Activated T-cell treated with anti-CD3 and anti-CD28 coated beads, Interleukin-2, amount 50 U/mL, for 24 hours (primary cell): ENCODE results near the gene OPHN1.

Experiments used
- DNase-seq: peaks from one replicate; pipeline ENCODE4 v3.0.0-alpha.2; 2020
- H3K27ac Mint-ChIP-seq: 2 replicates; pipeline ENCODE4 v1.8.0; 2020; ENCODE audit warnings: mild to moderate bottlenecking, mixed read lengths
- H3K27me3 Mint-ChIP-seq: 2 replicates; pipeline ENCODE4 v1.8.0; 2020; ENCODE audit warnings: mixed read lengths
- H3K36me3 Mint-ChIP-seq: 2 replicates; pipeline ENCODE4 v1.8.0; 2020; ENCODE audit warnings: low read depth, mixed read lengths
- H3K4me1 Mint-ChIP-seq: 2 replicates; pipeline ENCODE4 v1.8.0; 2020; ENCODE audit warnings: low read depth, mixed read lengths
- H3K4me3 Mint-ChIP-seq: 2 replicates; pipeline ENCODE4 v1.8.0; 2020; ENCODE audit warnings: mild to moderate bottlenecking, moderate library complexity, mixed read lengths
- H3K9me3 Mint-ChIP-seq: 2 replicates; pipeline ENCODE4 v1.8.0; 2020; ENCODE audit warnings: mixed read lengths

The OPHN1 gene

DNA sequence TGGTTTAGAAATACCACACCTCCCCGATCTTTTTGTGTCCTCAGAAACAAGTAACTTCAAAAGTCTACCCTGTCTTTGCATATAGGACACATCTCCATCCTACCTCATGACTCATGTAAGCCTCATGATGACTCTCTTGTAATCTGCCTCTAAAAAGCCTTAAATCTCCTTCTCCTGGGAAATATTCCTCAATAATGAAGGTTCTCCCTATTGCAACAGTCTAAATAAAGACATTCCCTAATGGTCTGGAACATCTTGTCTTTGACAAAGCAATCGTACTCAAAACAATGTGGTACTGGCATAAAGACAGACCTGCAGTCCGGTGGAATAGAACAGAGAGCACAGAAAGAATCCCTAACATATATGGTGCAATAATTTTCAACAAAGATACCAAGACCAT is 257.7 kb downstream of the OPHN1 start:
- DNase-seq: no peak
- no peak overlapping the region for H3K4me3 Mint-ChIP-seq
- peaks cover 3% of the 10 kb centered on the region for H3K9me3 Mint-ChIP-seq
- peaks cover 11% of the 10 kb centered on the region for H3K4me1 Mint-ChIP-seq
- no peaks in the 10 kb centered on the region for H3K36me3 Mint-ChIP-seq
- no peak overlapping the region for H3K27ac Mint-ChIP-seq
- peaks cover 19% of the 10 kb centered on the region for H3K27me3 Mint-ChIP-seq

DNA sequence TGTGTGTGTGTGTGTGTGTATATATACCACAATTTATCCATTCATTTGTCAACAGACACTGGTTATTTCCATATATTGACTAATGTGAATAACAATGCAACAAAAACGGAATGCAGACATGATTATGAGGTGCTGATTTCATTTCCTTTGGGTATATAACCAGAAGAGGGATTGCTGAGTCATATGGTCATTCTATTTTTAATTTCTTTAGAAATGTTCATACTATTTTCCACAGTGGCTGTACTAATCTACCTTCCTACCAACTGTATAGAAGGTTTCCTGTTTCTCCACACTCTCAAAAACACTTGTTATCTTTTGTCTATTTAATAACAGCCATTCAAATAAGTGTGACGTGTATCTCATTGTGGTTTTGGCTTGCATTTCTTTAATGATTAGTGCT is 269.9 kb downstream of the OPHN1 start:
- no peak for DNase-seq
- no peak overlapping the region for H3K27ac Mint-ChIP-seq
- H3K27me3 Mint-ChIP-seq: peaks cover 38% of the 10 kb centered on the region
- H3K9me3 Mint-ChIP-seq: no peaks in the 10 kb centered on the region
- H3K36me3 Mint-ChIP-seq: no peaks in the 10 kb centered on the region
- H3K4me1 Mint-ChIP-seq: peaks cover 7% of the 10 kb centered on the region
- H3K4me3 Mint-ChIP-seq: no peak overlapping the region

DNA sequence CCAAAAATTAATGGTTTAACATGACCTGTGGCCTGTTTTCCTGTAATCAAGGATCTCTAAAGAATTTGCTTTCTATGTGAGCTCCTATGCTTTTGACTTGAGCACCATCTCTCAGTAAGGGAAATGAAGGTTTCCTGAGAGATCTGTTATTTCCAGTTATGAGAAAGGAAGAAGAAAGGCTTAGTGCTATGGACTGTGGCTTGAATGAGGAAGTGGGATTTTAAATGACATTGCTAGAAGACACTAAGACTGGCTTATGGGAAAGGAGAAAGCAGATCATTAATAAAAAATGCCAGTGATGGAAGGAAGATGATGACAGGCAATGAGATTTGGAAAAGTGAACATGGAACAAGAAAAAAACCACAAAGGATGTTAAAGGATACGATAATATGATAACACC is 285.4 kb downstream of the OPHN1 start:
- Mint-ChIP-seq H3K4me1 (no peaks in the 10 kb centered on the region), H3K27ac (no peak overlapping the region), H3K9me3 (no peaks in the 10 kb centered on the region), H3K36me3 (no peaks in the 10 kb centered on the region), H3K4me3 (no peak overlapping the region), H3K27me3 (peaks cover 22% of the 10 kb centered on the region)
- DNase-seq: no peak

DNA sequence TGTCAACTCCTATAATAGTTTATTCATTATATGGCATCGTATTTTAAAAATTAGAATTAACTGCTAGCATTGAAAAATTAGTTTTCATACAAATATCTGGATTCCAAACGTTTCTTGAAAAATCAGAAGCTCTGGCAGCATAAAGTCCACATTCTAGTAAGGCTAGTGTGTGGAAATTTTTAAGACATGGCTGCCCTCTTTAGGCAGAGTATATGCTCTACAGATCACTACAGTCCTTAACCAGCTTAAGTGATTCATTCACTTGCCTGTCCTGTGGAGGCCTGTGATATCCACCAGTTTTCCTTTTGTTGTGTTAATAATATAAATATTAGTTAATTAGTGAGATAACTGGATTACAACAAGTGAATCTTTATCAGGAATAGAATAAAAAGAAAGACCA is 287.2 kb downstream of the OPHN1 start:
- no peak overlapping the region for H3K4me3 Mint-ChIP-seq
- no peaks in the 10 kb centered on the region for H3K4me1 Mint-ChIP-seq
- no peak overlapping the region for H3K27ac Mint-ChIP-seq
- no peaks in the 10 kb centered on the region for H3K9me3 Mint-ChIP-seq
- no peak for DNase-seq
- H3K36me3 Mint-ChIP-seq: no peaks in the 10 kb centered on the region
- peaks cover 13% of the 10 kb centered on the region for H3K27me3 Mint-ChIP-seq

DNA sequence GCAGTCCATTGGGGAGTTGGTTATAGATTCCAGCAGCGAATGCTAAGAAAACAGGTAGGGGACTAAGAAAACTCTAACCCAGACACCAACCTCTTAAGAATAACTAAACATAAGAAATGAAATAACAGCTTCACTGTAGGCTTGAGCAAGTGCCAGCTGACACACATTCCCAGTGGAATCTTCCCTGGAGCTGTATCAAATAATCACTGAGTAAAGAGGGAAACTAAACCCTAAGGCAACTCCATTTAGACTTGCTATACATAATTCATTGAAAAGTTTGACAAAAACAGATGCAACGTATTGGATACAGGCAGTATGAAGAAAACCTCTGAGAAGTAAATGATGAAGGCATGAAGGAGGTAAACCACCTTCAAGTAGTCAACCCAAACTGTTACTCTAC is 293.5 kb downstream of the OPHN1 start:
- Mint-ChIP-seq H3K27ac (no peak overlapping the region), H3K4me1 (no peaks in the 10 kb centered on the region), H3K9me3 (no peaks in the 10 kb centered on the region), H3K36me3 (no peaks in the 10 kb centered on the region), H3K4me3 (no peak overlapping the region), H3K27me3 (peaks cover 25% of the 10 kb centered on the region)
- no peak for DNase-seq

DNA sequence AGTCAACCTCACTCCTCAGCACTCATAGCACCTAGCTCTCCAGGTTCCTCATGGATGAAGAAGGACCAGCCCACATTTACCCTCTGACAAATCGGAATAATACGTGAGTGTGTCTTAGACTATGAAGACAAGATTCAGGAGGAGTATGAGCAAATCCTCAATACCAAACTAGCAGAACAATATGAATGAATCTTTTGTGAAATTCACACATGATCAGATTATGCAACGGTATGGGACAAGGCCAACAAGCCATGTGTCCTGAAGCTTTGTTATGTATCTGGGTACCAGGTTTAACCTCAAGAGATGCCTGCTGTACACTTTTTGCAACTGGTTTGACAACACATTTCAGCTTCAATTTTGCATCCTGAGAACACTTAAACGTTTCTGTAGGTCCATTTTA is 300.1 kb downstream of the OPHN1 start:
- H3K27ac Mint-ChIP-seq: no peak overlapping the region
- H3K36me3 Mint-ChIP-seq: no peaks in the 10 kb centered on the region
- H3K9me3 Mint-ChIP-seq: no peaks in the 10 kb centered on the region
- H3K4me1 Mint-ChIP-seq: peaks cover 4% of the 10 kb centered on the region
- DNase-seq: no peak
- peaks cover 13% of the 10 kb centered on the region for H3K27me3 Mint-ChIP-seq
- no peak overlapping the region for H3K4me3 Mint-ChIP-seq

DNA sequence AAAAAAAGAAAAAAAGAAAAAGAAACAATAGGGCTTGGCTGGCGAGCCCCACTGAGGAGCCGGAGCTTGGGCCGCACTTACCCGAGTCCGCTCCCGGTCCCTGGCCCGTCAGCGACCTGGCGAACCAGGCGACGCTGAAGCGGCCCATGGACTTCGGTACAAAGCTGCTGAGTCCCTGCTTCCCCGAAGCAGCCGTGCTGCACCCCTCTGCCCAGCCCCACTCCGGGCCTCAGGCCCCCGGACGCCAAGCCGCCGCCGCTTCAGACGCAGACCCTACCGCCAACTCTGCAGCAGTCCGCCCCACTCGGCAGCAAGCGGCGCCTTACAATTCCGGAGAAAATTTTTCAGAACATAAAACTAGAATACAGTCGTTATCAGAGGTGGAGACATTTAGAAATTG is 300.5 kb downstream of the OPHN1 start:
- Mint-ChIP-seq H3K27ac (no peak overlapping the region), H3K4me3 (no peak overlapping the region), H3K9me3 (no peaks in the 10 kb centered on the region), H3K27me3 (peaks cover 11% of the 10 kb centered on the region), H3K4me1 (peaks cover 4% of the 10 kb centered on the region), H3K36me3 (no peaks in the 10 kb centered on the region)
- no peak for DNase-seq

DNA sequence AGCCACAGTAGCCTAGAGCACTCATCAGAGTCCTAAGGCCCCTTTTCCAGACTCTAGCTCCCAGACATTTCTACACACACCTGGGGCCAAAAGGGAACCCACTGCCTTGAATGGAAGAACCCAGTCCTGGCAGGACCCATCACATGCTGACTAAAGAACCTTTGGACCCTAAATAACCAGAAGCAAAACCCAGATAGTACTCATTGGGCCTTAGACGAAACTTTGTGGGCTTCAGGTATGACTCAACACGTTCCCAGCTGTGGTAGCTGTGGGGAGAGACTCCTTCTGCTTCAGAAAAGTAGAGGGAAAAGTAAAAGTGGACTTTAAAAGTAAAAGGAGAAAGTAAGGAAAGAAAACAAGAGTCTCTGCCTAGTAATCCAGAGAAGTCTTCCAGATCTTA is 311.5 kb downstream of the OPHN1 start:
- no peaks in the 10 kb centered on the region for H3K4me1 Mint-ChIP-seq

DNA sequence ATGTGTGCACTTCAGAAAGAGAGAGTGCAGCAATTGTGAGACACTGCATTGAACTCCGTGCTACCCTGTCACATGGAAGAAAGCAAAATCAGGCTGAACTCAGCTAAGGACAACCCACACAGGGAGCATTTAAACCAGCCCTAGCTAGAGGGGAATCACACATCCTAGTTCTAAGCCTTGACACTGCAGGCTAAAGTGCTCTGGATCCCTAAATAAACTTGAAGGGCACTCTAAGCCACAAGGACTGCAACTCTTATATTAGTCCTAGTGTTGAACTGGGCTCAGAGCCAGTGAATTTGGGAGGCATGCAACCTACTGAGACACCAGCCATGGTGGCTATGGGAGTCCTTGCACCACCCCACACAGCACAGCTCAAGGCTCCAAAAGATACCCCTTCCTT is 311.9 kb downstream of the OPHN1 start:
- no peaks in the 10 kb centered on the region for H3K4me1 Mint-ChIP-seq
- H3K27me3 Mint-ChIP-seq: peaks cover 21% of the 10 kb centered on the region
- H3K36me3 Mint-ChIP-seq: no peaks in the 10 kb centered on the region
- H3K4me3 Mint-ChIP-seq: no peak overlapping the region
- no peak for DNase-seq
- no peak overlapping the region for H3K27ac Mint-ChIP-seq
- no peaks in the 10 kb centered on the region for H3K9me3 Mint-ChIP-seq

More for the DNA sequence above, 311.5 kb downstream of the OPHN1 start:
- DNase-seq: no peak
- Mint-ChIP-seq H3K27me3 (peaks cover 21% of the 10 kb centered on the region), H3K36me3 (no peaks in the 10 kb centered on the region), H3K4me3 (no peak overlapping the region), H3K27ac (no peak overlapping the region), H3K9me3 (no peaks in the 10 kb centered on the region)

DNA sequence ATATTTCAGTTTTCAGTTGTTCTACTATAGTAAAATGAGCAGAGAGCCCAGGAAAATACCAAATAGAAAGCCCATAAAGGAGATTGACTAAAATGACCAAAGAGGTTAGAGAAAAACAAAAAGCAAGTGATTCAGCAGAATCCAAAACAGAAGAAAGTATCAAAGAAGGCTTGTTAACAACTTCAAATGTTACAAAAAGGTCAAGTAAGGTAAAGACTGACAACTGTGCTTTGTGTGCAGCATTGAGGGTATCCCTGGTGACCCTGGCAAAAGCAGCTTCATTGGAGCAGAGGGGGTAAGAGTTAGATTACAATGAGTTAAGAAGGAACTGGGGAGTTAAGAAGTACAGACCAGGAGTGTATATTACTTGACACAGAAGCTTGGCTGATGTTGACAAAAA is 317.9 kb downstream of the OPHN1 start:
- Mint-ChIP-seq H3K4me3 (no peak overlapping the region), H3K27ac (no peak overlapping the region)

DNA sequence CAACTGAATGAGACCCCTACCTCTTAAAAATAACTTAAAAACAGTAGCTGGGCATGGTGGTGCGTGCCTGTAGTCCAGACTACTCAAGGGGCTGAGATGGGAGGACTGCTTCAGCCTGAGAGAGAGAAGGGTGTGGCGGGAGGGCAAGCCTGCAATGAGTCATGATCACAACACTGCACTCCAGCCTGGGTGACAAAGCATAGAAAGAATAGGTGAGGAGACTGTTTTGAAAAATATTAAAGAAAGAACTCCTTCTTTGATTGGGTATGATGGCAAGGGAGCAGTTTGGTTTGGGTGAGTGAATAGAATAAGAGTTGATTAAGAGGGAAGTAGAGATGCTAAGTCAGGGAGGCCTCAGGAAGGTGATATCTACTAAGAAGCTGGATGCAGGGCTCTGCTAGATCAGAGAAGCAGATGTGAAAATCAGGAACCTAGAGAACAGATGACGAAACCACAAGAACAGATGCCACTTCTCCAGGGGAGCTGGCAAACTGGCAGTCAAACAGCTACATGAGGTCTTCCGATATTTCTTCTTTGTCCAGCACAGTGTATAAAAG is 318.6 kb downstream of the OPHN1 start:
- no peak overlapping the region for H3K27ac Mint-ChIP-seq
- no peak overlapping the region for H3K4me3 Mint-ChIP-seq
- DNase-seq: no peak
- peaks cover 41% of the 10 kb centered on the region for H3K27me3 Mint-ChIP-seq
- H3K36me3 Mint-ChIP-seq: no peaks in the 10 kb centered on the region
- H3K4me1 Mint-ChIP-seq: no peaks in the 10 kb centered on the region
- no peaks in the 10 kb centered on the region for H3K9me3 Mint-ChIP-seq

More for the DNA sequence above, 317.9 kb downstream of the OPHN1 start:
- H3K9me3 Mint-ChIP-seq: no peaks in the 10 kb centered on the region
- no peaks in the 10 kb centered on the region for H3K4me1 Mint-ChIP-seq
- no peaks in the 10 kb centered on the region for H3K36me3 Mint-ChIP-seq
- peaks cover 41% of the 10 kb centered on the region for H3K27me3 Mint-ChIP-seq
- no peak for DNase-seq

DNA sequence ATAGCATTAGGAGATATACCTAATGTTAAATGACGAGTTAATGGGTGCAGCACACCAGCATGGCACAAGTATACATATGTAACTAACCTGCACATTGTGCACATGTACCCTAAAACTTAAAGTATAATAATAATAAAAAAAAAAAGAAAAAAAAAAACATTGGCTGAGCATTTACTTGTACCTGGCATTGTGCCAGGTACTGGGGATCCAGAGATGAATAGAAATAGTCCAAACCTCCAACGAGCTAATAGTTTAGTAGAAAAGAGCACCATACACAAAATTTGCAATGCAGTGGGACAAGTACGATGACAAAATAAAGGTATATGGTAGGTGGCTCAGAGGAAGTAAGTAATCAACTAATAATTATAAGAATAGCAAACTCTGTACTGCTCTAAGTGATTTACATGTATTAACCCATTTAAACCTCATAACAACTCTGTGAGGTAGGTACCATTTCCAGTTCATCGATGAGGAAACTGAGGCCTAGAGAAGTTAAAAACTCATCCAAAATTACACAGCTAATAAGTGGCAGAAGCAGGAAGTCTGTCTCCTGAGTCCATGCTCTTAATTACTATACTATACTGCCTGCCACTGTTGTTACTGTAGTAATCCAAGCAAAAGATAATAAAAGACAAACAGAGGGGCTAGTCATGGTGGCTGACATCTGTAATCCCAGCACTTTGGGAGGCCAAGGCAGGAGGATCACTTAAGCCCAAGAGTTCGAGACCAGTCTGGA is 319.3 kb downstream of the OPHN1 start:
- Mint-ChIP-seq H3K36me3 (no peaks in the 10 kb centered on the region), H3K27ac (no peak overlapping the region), H3K4me3 (no peak overlapping the region), H3K9me3 (no peaks in the 10 kb centered on the region), H3K27me3 (peaks cover 36% of the 10 kb centered on the region), H3K4me1 (no peaks in the 10 kb centered on the region)
- DNase-seq: no peak

DNA sequence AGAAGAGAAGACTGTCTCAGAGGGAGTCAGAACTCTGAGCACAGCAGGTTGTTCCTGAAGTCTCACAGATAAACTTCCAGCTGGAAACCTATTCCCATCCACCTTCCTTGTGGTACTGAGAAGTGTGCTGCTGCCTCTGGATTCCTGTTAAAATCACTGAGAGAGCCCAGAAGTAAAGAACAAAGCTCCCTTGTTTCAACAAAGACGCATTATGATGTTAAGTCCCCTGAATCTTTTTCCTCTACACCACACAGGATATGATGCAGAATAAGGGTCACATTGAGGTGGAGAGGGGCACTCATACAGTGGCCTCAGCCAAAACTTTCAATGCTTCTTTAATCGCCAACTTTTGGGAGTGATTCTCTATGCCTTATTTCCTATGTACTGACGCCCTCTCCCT is 321.0 kb downstream of the OPHN1 start:
- no peak for DNase-seq
- H3K27me3 Mint-ChIP-seq: peaks cover 29% of the 10 kb centered on the region
- H3K9me3 Mint-ChIP-seq: no peaks in the 10 kb centered on the region

DNA sequence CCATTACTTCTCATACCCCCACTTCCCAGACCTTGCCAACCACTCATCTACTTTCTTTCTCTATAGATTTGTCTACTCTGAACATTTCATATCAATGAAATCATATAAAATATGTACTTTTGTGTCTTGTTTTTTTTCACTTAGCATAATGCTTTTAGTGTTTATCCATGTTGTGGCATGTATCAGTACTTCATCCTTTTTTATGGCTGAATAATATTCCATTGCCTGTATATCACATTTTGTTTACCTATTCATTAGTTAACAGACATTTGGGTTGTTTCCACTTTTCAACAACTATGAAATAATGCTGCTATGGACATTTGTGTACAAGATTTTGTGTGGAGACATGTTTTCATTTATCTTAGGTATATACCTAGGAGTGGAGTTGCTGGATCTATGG is 324.1 kb downstream of the OPHN1 start:
- Mint-ChIP-seq H3K4me3 (no peak overlapping the region), H3K4me1 (no peaks in the 10 kb centered on the region), H3K27ac (no peak overlapping the region), H3K9me3 (peaks cover 8% of the 10 kb centered on the region), H3K36me3 (no peaks in the 10 kb centered on the region), H3K27me3 (peaks cover 33% of the 10 kb centered on the region)
- no peak for DNase-seq

More for the DNA sequence above, 321.0 kb downstream of the OPHN1 start:
- no peak overlapping the region for H3K4me3 Mint-ChIP-seq
- H3K36me3 Mint-ChIP-seq: no peaks in the 10 kb centered on the region
- H3K4me1 Mint-ChIP-seq: no peaks in the 10 kb centered on the region
- no peak overlapping the region for H3K27ac Mint-ChIP-seq

DNA sequence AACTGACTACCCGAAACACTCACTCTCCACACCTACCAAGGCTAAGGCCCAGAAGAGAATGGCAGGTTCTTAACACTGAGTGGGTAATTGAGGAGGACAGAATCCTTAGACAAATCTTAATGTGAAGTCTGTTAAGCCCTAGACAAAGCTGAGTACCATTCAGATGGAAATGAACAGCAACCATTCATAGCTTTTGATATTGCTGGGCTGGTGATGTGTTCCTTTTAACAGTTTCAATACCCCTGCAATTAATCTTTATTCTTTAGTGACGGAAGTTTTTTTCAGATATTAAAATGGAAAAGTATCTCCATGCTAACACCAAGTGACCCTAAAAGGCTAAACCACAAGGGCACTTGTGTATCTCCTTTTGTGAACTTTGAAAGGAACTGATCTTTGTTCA is 334.9 kb downstream of the OPHN1 start:
- H3K4me3 Mint-ChIP-seq: no peak overlapping the region
- no peaks in the 10 kb centered on the region for H3K4me1 Mint-ChIP-seq

More for the DNA sequence above, 334.9 kb downstream of the OPHN1 start:
- no peak for DNase-seq
- H3K36me3 Mint-ChIP-seq: no peaks in the 10 kb centered on the region
- H3K27me3 Mint-ChIP-seq: peaks cover 50% of the 10 kb centered on the region
- no peaks in the 10 kb centered on the region for H3K9me3 Mint-ChIP-seq
- no peak overlapping the region for H3K27ac Mint-ChIP-seq
